ENCODE data around the gene CUBN.

CUBN gene

GRCh38 chr10:17129741-17130140, at the start of gene CUBN:
CUBN (minus strand) TSS chr10:17129811; CDS start chr10:17129765, 46 bp downstream.
- no peak for DNase-seq

- DNase-seq = no peak
These were observed 49.4 kb upstream of the CUBN start for GRCh38 chr10:17179002-17179401.

GRCh38 chr10:17178006-17178405, 48.4 kb upstream of the CUBN start:
- DNase-seq = no peak

- no peak for DNase-seq
These were observed 47.4 kb upstream of the CUBN start for GRCh38 chr10:17177014-17177413.

GRCh38 chr10:17176091-17176490, 46.5 kb upstream of the CUBN start:
- DNase-seq = no peak

- DNase-seq = no peak
These were observed 45.9 kb upstream of the CUBN start for GRCh38 chr10:17175551-17175950.

- no peak for DNase-seq
These were observed 45.0 kb upstream of the CUBN start for GRCh38 chr10:17174626-17175025.

- DNase-seq = no peak
These were observed 41.6 kb upstream of the CUBN start for GRCh38 chr10:17171141-17171641.

- no peak for DNase-seq
These were observed 40.2 kb upstream of the CUBN start for GRCh38 chr10:17169803-17170202.

GRCh38 chr10:17166699-17167098, 37.1 kb upstream of the CUBN start:
- no peak for DNase-seq

- DNase-seq = no peak
These were observed 33.2 kb upstream of the CUBN start for GRCh38 chr10:17162828-17163227.

- no peak for DNase-seq
These were observed 32.2 kb upstream of the CUBN start for GRCh38 chr10:17161775-17162174.

GRCh38 chr10:17157024-17157423, 27.4 kb upstream of the CUBN start:
- no peak for DNase-seq

GRCh38 chr10:17155826-17156225, 26.2 kb upstream of the CUBN start:
- no peak for DNase-seq

- DNase-seq = no peak
These were observed 24.5 kb upstream of the CUBN start for GRCh38 chr10:17154116-17154515.

- DNase-seq = no peak
These were observed 23.7 kb upstream of the CUBN start for GRCh38 chr10:17153321-17153720.

GRCh38 chr10:17151716-17152115, 22.1 kb upstream of the CUBN start:
- no peak for DNase-seq

- no peak for DNase-seq
These were observed 18.4 kb upstream of the CUBN start for GRCh38 chr10:17147884-17148489.

- DNase-seq = no peak
These were observed 17.3 kb upstream of the CUBN start for GRCh38 chr10:17146892-17147291.

GRCh38 chr10:17145239-17145638, 15.6 kb upstream of the CUBN start:
- no peak for DNase-seq

- DNase-seq = no peak
These were observed 15.1 kb upstream of the CUBN start for GRCh38 chr10:17144757-17145156.

GRCh38 chr10:17144032-17144431, 14.4 kb upstream of the CUBN start:
- DNase-seq = no peak

- no peak for DNase-seq
These were observed 13.6 kb upstream of the CUBN start for GRCh38 chr10:17143055-17143690.

- no peak for DNase-seq
These were observed 12.1 kb upstream of the CUBN start for GRCh38 chr10:17141504-17142229.

Data from NCI-H1105 (cell line).